Fibroblast of skin of back (primary cell): ENCODE measurements around the gene SEMA3G.

Experiments
- DNase-seq: peaks from one replicate; pipeline ENCODE4 v3.0.0-alpha.2; 2013

Gene SEMA3G

DNA sequence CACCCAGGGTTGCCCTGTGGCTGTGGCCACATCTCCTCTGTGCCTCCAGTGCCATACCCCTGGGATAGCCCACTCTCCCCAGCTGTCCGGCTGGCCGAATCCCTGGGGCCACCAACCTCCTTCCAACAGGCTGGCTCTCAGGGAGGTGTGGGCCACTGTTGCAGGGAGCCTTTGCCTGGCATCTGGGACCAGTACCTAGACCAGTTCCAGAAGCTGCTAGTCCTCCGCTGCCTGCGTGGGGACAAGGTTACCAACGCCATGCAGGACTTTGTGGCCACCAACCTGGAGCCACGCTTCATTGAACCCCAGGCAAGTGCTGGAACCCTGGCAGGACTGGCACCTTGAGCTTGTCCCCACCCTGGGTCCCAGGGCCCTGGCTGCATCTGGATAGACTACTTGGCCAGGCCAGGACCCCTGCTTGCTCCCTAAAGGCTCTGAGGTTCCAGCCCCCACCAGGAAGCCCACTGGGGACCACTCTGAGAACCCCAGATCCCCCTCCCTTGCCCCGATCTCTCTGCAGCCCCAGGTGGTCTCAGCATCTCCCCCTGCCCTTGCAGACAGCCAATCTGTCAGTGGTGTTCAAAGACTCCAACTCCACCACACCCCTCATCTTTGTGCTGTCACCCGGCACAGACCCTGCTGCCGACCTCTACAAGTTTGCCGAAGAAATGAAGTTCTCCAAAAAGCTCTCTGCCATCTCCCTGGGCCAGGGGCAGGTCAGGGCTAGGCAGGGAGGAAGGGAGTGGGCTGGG, 50.0 kb downstream of the SEMA3G start:
- DNase-seq, result no peak

DNA sequence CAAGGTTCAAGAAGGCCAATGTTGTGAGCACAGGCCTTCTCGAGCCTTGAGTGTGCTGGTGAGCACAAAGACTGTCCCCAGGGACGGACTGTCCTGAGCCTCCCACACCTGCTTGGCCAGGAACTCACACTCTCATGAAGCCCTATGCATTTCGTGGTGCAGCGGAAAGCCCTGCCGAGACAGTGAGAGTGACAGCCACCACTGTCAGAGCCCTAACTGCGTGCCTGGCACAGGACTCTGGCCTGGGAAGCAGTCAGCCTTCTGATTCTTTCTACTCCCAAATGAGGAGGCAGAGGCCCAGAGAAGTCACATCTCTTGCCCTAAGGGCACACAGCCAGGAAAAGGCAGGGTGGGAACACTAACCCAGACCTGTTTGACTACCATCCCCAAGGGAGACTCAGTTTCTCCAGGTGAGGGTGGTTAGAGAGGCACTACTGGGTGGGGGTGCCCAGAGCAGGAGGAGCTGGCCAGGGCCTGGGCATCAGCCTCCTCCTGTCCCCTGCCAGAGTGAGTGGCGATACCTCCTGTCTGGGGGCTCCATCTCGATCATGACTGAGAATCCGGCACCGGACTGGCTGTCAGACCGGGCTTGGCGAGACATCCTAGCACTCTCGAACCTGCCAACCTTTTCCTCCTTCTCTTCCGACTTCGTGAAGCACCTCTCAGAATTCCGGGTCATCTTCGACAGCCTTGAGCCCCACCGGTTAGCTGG, 50.8 kb downstream of the SEMA3G start:
- DNase-seq, result no peak

DNA sequence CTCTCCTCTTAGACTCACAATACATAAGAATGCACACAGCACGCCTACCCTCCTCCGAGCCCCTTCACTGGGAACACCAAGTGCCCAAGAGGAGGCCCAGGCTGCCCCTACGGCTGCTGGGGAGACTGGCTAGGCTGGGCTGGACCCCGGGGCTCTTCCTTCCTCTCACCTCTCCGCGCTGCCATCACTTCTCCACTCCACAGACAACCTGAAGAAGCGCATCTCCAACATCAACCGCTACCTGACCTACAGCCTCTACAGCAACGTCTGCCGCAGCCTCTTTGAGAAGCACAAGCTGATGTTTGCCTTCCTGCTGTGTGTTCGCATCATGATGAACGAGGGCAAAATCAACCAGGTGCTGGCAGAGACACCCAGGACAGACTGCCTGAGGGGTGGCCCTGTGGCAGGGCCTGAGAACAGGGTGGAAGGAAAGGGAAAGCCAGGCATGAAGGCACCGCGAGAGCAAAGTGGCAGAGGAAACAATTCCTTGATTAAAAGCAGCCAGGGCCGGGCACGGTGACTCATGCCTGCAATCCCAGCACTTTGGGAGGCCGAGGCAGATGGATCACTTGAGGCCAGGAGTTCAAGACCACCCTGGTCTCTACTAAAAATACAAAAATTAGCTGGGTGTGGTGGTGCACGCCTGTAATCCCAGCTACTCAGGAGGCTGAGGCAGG, 51.6 kb downstream of the SEMA3G start:
- DNase-seq, result no peak

DNA sequence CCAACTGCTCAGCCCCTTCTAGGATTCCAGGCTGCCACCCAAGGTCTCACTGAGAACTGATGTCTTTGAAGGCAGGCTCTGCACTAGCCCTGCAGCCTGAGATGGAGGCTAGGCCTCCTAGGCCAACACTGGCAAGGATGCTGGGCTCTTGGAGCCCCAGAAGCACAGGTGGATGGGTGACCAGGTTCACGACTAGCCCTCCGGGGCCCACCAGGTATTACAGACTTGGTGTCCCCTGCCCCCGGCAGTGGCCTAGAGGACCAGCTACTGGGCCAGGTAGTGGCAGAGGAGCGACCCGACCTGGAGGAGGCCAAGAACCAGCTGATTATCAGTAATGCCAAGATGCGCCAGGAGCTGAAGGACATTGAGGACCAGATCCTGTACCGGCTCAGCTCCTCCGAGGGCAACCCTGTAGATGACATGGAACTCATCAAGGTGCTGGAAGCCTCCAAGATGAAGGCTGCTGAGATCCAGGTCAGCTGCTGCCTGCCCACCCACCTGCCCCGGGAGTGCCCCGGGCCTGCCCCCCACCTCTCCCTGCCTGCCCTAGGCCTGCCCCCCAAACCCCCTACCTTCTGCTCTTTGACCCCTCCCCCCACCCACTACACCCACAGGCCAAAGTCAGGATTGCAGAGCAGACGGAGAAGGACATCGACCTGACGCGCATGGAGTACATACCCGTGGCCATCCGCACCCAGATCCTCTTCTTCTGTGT, 52.5 kb downstream of the SEMA3G start:
- no peak for DNase-seq

DNA sequence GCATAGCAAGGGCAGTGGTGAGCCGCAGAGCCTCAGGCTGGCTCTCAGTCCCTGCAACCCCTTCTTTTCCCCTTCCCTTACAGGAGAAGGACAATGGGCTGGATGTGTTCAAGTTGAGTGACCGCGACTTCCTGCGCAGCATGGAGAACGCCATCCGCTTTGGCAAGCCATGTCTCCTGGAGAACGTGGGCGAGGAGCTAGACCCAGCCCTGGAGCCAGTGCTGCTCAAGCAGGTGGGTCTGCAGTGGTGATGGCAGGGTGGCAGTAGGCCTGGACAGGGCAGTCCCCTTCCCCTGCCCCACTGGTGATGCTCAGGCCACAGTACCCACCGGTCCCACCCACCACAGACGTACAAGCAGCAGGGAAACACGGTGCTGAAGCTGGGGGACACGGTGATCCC, 53.8 kb downstream of the SEMA3G start:
- DNase-seq, result no peak

DNA sequence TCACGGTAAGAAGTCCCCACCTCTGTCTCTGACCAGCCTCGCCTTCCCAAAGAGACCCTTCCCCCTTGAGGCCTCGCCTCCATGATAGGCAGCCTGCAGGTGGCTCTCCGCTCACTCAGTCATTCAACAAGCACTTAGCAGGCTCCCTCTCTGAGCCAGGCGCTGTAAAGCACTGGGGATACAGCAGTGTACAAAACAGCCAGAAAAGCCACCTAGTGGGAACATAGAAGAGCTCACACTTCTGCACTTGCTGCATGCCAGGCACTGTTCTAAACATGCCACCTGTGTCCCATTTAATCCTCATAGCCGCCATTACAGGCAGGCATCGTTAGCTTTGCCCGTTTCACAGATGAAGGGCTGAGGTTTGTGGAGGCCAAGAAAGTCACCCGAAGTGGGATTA, 56.0 kb downstream of the SEMA3G start:
- no peak for DNase-seq

DNA sequence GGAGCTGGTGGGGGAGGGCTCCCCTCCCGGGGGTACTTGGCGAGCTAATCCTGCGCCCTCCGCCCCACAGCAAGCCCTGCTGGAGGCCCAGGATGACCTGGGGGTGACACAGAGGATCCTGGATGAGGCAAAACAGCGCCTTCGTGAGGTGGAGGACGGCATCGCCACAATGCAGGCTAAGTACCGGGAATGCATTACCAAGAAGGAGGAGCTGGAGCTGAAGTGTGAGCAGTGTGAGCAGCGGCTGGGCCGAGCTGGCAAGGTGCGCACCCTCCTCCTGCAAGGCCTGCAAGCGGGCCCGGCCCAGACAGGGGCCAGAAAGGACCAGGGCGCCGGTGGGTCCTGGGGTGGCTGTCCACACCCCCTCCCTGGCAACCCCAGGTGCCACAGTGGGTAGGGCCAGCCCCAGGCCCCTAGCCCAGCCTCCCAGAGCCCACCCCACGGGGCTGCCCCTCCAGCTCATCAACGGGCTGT, 56.5 kb downstream of the SEMA3G start:
- DNase-seq, result no peak

DNA sequence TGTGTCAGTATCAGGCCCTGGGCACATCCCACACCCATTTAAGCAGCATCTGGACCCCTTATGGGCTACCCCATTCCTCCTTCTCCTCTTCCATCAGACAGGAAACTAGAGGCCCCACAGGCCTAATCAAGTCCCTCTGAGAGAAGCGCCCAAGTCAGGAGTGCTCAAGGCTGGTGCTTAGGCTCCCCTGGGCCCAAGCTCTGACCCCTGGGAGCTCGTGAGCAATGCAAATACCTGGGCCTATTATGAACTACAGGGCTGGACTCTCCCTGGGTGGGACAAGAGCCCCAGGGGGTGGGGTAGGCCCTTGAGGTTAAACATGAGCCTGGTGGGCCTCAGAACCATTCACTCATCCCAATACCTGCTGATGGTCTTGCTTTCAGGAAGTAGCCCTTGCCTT, 57.4 kb downstream of the SEMA3G start:
- DNase-seq, result no peak

DNA sequence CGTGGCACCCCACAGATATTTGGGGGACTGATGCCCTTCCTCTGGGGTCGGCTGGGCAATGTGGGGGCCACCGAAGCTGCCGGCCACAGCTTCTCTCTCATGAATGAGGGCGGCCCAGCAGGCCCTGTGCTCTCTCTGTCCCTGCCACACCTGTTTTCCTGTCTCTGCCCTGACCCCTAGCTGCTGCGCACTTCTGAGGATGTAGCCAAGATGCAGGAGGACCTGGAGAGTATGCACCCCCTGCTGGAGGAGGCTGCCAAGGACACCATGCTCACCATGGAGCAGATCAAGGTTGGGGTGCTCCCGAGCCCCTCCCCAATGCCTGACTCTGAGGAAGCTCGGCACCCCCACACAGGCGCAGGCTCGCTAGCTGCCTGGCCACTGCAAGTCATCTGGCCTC, 59.7 kb downstream of the SEMA3G start:
- DNase-seq, result peak; percentile 9

DNA sequence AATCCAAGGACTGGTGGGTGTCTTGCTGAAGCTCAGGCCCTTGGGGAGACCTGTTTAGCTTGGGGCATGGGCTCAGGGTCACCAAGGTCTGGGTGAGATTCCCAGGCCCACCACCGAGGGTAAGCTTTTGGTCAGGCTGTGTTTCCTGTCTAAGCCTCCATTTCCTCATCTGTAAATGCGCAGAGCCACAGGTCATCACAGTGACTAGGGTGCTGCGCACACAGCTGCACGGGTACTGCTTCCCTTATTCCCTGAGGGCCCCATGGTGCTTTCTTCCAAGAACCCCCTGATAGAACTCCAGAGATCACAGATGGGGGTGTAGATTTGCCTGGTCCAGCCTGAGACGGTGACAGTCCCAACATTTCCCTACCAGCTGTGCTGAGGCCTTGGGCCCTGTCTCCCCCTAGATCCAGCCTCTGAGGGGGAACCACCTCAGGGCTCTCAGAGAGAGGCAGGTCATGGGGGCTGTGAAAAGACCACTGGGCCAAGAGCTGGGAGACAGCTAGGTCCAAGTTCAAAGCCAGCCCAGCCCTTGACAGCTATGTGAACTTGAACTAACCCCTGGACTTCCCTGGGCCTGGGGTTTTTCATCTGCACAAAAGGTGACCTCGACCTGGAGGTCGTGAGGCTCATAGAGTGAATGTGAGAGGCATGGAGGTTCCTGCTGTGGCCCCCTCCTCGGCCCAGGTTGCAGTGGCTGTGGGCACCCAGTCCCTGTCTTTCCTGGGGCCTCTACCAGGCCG, 60.7 kb downstream of the SEMA3G start:
- DNase-seq, result no peak

DNA sequence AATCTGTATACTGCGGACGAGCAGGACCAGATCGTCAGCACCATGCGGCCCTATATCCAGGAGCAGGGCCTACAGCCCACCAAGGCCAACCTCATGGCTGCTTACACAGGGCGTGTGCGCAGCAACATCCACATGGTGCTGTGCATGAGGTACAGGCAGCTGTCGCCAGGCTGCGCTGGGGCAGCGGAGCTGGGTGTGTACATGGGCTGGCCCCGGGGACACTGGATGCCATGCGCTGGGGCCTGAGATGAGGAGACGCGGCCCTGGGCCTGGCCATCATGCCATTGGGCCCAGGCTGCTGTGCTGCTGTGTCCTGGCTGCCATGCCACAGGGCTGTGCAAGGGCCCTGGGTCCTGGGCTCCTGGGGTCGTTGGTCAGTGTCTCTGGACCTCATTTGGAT, 61.5 kb downstream of the SEMA3G start:
- no peak for DNase-seq
